Heart left ventricle (tissue), 13 donors: Measurements from ENCODE around the gene SFMBT2.

ENCODE experiments used
- POLR2A ChIP-seq, 2 donors: fragments of 450-650 bp; IDR thresholded peaks; one replicate each; pipeline ENCODE4 v1.6.1; 2017; ENCODE audit warnings: antibody characterized with exemption in 2 of 2, mild to moderate bottlenecking in 2 of 2, moderate library complexity in 2 of 2
- TF ChIP-seq, protein P1 (sequence below), 12 donors: fragments of 200-600 bp; sonication (generic) in 4 of 12; IDR thresholded peaks; one replicate each; pipeline versions ENCODE4 v1.5.0 to v1.8.0; 2018 to 2022; ENCODE audit warnings: antibody characterized with exemption in 12 of 12, mild to moderate bottlenecking in 5 of 12
- donor health status: ischemic (EF 13 %, LVEDD 7.1; RV severe dilation, severe dysfunction).
- donor health status: DM: no; HTN: yes; CAD: no.
- donor health status: DM: no; HTN: no; CAD: no.
- donor health status: ischemic (EF 25% LVEDD 6.9; RV normal size, moderate dysfunction).
- donor health status: ischemic (EF 25% LVEDD 5.7; RV mildly dilated, moderate dysfunction).
- donor health status: ischemic (EF 35%, LVEDD 5.7; RV mildly dilated, moderate dysfunction).
- donor health status: nonischemic (EF 11% LVEDD 7.7; RV severe dilation, severe dysfunction).
- donor health status: DM: yes; HTN: yes; CAD: no.
- donor health status: PGD.
- donor health status: ischemic (EF 29% LVEDD 5.4; RV normal size, mild dysfunction).
- donor health status: nonischemic (EF 23%, LVEDD 6.1; RV moderate dilation, normal function).

DNA sequence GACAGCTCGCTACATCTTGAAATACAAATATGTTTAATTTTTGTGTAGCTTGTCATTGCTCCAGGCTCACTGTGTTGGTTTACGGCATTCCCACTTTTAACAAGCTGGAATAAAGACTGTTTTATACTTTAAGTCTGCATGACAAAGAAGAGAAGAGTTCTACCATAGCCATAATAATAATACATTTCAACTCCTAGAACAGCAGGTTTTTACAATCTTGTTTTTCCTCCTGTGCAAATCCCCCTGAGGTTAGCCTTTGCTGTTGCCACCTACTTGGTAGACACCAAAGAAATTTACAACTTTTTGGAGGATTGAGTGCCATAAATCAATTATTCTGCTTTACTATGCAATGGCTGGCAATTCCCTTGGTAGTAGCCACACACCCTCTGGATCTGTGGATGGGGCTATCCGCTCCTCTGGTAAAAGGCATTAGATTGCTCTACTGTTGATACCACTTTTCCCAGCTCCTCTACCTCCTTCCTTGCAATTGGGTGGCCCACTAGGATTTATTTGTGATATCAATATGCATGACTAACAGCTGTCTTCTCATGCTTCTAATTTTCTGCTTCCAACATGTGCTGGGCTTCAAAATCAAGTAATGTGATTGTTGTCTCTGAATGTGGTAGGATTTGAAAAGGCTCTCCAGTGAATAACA is 60.2 kb downstream of the SFMBT2 start:
- TF ChIP-seq POLR2A (IDR thresholded peaks at IDR 0.05): no peak
- TF ChIP-seq, protein P1, sequence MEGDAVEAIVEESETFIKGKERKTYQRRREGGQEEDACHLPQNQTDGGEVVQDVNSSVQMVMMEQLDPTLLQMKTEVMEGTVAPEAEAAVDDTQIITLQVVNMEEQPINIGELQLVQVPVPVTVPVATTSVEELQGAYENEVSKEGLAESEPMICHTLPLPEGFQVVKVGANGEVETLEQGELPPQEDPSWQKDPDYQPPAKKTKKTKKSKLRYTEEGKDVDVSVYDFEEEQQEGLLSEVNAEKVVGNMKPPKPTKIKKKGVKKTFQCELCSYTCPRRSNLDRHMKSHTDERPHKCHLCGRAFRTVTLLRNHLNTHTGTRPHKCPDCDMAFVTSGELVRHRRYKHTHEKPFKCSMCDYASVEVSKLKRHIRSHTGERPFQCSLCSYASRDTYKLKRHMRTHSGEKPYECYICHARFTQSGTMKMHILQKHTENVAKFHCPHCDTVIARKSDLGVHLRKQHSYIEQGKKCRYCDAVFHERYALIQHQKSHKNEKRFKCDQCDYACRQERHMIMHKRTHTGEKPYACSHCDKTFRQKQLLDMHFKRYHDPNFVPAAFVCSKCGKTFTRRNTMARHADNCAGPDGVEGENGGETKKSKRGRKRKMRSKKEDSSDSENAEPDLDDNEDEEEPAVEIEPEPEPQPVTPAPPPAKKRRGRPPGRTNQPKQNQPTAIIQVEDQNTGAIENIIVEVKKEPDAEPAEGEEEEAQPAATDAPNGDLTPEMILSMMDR (IDR thresholded peaks at IDR 0.05): no peak
